Psoas muscle (tissue), 8 donors: ENCODE results near the gene RUFY2. TPM values are rescaled to one million over a fixed set of nuclear protein-coding genes. Genes with fewer than 3 reads are reported as not detected.
A peak's percentile ranks its signal among the peaks of the same experiment; 100 is the strongest.

Source experiments
- ATAC-seq, 4 donors: fragments of 200-7000 bp; cut with Tn5 transposase; one replicate each; pipeline ENCODE4 v1.9.1; 2020; ENCODE audit warnings: moderate library complexity in 3 of 4, mild to moderate bottlenecking in 2 of 4
- DNase-seq, 2 donors: peaks; one replicate each; pipeline ENCODE4 v3.0.0-alpha.2; 2020
- H3K27ac ChIP-seq: fragments of 200-600 bp; one replicate; pipeline ENCODE4 v1.8.0; 2022
- H3K27me3 ChIP-seq, 3 donors: fragments of 200-600 bp in 1 of 3; one replicate each; pipeline versions ENCODE4 v1.6.1 to v1.8.0; 2013 to 2022; ENCODE audit warnings: low read length in 2 of 3, mild to moderate bottlenecking in 2 of 3, moderate library complexity in 1 of 3; ENCODE audit not compliant: insufficient read depth in 3 of 3
- H3K36me3 ChIP-seq, 2 donors: fragments of 200-600 bp in 1 of 2; one replicate each; pipeline versions ENCODE4 v1.6.1 to v1.8.0; 2013 to 2022; ENCODE audit warnings: low read depth in 1 of 2, mild to moderate bottlenecking in 1 of 2, moderate library complexity in 1 of 2; ENCODE audit not compliant: insufficient read depth in 1 of 2
- H3K4me1 ChIP-seq: fragments of 200-600 bp; one replicate; pipeline ENCODE4 v1.8.0; 2022
- H3K4me3 ChIP-seq: fragments of 200-600 bp; one replicate; pipeline ENCODE4 v1.8.0; 2022; ENCODE audit warnings: mild to moderate bottlenecking
- H3K9me3 ChIP-seq: fragments of 200-600 bp; one replicate; pipeline ENCODE4 v1.8.0; 2022
- WGBS, 3 donors: extraction: QIAGEN DNeasy Blood & Tissue Kit; methylation state at CpG; one replicate each; pipeline versions ENCODE4 v1.1.6 to v1.1.7; 2013; 5-methylcytosine and 5-hydroxymethylcytosine counted together
- intact Hi-C, 2 donors: fragments of 100-400 bp; cut with DNase I; formaldehyde crosslinking; loops; one replicate each; pipeline versions ENCODE4 v1.11.0 to v1.14.2; 2022
- polyA plus RNA-seq, 3 donors: library from polyadenylated mRNA; stranded (reverse); fragments of 200-250 nt; gene quantifications; one replicate each; pipeline ENCODE4 v1.2.3, GENCODE V29; 2013
- total RNA-seq, 4 donors: library from RNA; stranded (reverse); fragmentation: NEBNext Ultra II Directional in 2 of 4; extraction: Animal tissue kit (Norgen Biotek cat#: 25700) in 2 of 4; gene quantifications; one replicate each; pipeline versions ENCODE4 v1.2.1 to v1.2.4, GENCODE V29; 2021 to 2023
- TF ChIP-seq, protein P1 (sequence below): fragments of 200-600 bp; IDR thresholded peaks from one replicate; pipeline ENCODE4 v1.8.0; 2022; ENCODE audit warnings: antibody characterized with exemption
- donor health status: healthy with polysubstance abuse.
- donor health status: DM: no; HTN: no; CAD: no; lungs with moderate emphysema.
- donor health status: Bipolar disorder and iron deficiency.
- donor health status: healthy.
- donor health status: DM: yes; HTN: yes; CAD: no.
- donor health status: DM: no; HTN: no; CAD: no.
- donor health status: DM: no; HTN: no; CAD: no.
- donor health status: DM: yes; HTN: yes; CAD: no.

RUFY2 gene
- total and polyA plus RNA-seq, 7 donors = 3.1 to 12.5 (median 10.0) TPM

DNA sequence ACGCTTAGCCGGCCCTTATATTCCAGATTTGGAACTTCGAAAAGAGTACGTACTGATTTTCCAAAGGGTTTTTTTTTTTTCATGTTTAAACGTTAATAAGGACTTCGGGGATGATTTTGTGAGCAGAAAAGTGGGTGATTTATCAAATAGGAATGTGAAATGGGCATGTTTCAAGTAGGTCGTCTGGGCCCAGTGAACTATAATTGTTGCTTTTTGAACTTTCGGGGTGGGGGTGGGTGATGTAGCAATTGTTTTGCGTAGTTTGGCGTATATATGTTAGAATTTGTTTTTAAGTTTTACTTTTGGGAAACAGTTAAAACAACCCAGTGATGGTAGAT, 74.0 kb downstream of the RUFY2 start:
- Histone ChIP-seq H3K4me1 (peaks cover 41% of the 10 kb centered on the region), H3K9me3 (no peaks in the 10 kb centered on the region), H3K27ac (peak overlapping the region; percentile 95), H3K36me3 (peaks cover 0 to under 1% of the 10 kb centered on the region in 2 donors), H3K27me3 (no peaks in the 10 kb centered on the region), H3K4me3 (peak overlapping the region; percentile 93)
- DNase-seq (no peak), ATAC-seq (no peak)
- TF ChIP-seq, protein P1, sequence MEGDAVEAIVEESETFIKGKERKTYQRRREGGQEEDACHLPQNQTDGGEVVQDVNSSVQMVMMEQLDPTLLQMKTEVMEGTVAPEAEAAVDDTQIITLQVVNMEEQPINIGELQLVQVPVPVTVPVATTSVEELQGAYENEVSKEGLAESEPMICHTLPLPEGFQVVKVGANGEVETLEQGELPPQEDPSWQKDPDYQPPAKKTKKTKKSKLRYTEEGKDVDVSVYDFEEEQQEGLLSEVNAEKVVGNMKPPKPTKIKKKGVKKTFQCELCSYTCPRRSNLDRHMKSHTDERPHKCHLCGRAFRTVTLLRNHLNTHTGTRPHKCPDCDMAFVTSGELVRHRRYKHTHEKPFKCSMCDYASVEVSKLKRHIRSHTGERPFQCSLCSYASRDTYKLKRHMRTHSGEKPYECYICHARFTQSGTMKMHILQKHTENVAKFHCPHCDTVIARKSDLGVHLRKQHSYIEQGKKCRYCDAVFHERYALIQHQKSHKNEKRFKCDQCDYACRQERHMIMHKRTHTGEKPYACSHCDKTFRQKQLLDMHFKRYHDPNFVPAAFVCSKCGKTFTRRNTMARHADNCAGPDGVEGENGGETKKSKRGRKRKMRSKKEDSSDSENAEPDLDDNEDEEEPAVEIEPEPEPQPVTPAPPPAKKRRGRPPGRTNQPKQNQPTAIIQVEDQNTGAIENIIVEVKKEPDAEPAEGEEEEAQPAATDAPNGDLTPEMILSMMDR = no peak
- 0 to 2% (median 1%) methylated on average over 10 of the region's 10 CpGs for WGBS, 3 donors
- intact Hi-C loops = loop anchor here (10.0 kb wide), 1 partner anchor 258 kb away; the partner anchor contains the start of gene HERC4 (in 2 of the 2)

DNA sequence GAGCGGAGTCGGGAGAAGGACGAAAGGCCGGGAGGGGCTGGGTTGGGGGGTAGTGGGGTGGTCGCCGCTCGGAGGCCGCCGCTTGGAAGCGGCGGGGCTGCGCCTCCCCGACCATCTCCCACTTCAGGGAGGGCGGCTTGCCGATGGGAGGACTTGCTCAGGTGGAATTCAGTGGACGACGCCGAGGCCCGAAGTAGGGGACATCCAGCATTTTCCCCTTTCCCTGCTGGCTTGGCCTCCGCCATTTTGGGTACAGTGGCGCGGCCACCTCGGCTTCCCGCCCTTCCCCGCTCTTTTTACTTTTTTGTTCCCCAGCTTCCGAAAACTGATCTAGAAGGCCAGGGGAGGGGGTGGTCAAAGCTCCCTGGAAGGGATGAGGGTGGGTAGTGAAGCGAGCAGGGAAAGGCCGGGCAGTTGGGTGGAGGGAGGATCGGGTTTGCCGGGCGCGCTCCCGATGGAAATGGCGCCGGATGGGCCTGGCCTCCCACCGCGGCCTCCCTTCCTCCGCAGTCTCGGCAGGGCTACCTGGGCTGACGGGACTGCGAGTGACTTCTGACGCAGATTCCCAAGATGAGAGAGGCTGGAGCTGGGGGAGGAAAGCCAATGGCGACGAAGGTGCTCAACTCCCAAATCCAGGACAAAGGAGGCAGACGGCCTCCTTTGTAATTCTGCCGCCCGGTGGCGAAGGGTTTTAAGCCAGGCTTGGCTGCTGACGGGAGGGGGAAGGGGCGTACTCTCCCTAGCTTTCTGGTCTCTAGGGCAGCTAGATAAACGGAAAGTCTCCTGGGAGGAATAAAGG, 74.6 kb downstream of the RUFY2 start, which contains the start of gene PBLD:
Gene PBLD, minus strand, starts transcription at position 670 of the 799 bp plus-strand sequence. CDS start 26,084 bp downstream, outside the sequence.
- Histone ChIP-seq H3K27ac (peak within 1 kb of the TSS; percentile 95), H3K27me3 (no peaks in the 10 kb centered on the region), H3K4me3 (peak within 1 kb of the TSS; percentile 93), H3K4me1 (peaks cover 41% of the 10 kb centered on the region), H3K36me3 (no peaks in the 10 kb centered on the region), H3K9me3 (no peaks in the 10 kb centered on the region)
- peak; percentile 40 to 59 (median 43) for ATAC-seq
- intact Hi-C loops = loop anchor here (10.0 kb wide), 1 partner anchor 258 kb away; the partner anchor contains the start of gene HERC4 (in 2 of the 2)
- WGBS, 3 donors = 0% methylated on average over 44 to 51 of the region's 51 CpGs
- TF ChIP-seq, protein P1 = peak; percentile 47
- DNase-seq = peak; percentile 64 to 85

DNA sequence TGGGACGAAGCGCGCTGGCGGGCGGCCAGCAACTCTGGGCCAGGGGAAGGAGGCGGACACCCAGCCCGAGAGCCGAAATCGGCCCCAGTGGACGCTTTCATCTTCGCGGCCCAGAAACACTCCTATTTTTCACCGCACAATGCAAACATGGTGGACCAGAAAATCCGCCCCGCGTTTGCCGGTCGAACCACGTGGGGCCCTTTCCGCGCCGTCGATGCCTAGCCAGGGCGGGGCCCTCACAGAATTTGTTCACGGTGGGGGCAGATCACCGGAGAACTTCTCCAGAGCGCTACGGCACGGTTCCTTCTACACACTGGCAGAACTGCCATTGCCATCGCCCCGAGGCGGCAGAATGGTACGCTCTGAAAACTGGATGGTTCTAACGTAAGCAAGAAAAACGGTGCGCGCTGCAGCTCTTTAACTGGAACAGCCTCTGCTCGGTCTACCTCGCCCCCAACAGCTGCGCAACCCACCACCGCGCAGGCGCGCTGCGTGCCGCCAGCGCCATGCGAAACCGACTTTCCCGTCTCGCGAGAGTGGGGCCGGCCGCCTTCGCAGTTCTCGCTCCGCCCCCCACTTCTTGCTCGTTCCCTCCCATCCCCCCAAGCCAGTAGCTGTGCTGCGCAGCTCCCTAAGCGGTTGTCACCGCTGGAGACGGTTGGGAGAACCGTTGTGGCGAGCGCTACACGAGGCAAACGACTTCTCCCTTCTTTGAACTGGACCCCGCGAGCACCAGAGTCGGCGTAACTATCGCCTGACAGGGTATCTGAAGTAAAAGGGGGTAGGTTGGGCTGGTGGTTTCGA, 75.4 kb downstream of the RUFY2 start, which contains the start of gene HNRNPH3:
Gene HNRNPH3, plus strand, starts transcription at position 610 of the 804 bp plus-strand sequence. CDS start 5,158 bp downstream, outside the sequence.
- ATAC-seq = peak; percentile 90 to 94 (median 92)
- TF ChIP-seq, protein P1 = no peak
- peak within 1 kb of the TSS; percentile 95 for H3K27ac ChIP-seq
- H3K36me3 ChIP-seq = no peaks in the 10 kb centered on the region
- H3K27me3 ChIP-seq = no peaks in the 10 kb centered on the region
- intact Hi-C loops = loop anchor here (10.0 kb wide), 1 partner anchor 257 kb away; the partner anchor contains the start of gene HERC4 (in 2 of the 2)
- DNase-seq = peak; percentile 98 to 99
- H3K9me3 ChIP-seq = no peaks in the 10 kb centered on the region
- peak within 1 kb of the TSS; percentile 93 for H3K4me3 ChIP-seq
- 0 to 1% (median 0%) methylated on average over 68 to 73 of the region's 73 CpGs for WGBS, 3 donors
- H3K4me1 ChIP-seq = peaks cover 33% of the 10 kb centered on the region

DNA sequence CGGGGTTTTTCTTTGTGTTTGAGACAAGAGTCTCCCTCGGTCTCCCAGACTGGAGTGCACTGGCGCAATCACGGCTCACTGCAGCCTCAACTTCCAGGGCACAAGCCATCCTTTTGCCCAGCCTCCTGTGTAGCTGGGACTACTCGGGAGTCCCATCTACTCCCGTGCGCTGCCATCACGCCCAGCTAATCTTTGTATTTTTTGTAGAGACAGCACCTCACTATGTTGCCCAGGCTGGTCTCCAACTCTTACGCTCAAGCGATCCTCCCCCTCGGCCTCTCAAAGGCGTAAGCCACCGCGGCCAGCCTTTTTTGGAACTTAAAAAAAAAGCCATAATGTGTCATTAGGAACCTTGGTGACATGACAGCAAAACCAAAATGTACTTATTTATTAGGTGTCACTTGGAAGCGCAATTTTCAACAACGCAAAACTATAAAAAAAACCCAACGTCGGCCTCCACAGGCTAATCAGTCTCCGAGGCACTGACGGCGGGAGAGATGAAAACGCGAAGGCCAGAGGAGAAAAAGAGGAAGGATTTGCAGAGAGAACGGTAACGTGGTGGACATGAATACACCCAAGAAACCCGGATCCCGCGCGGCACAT, 76.1 kb downstream of the RUFY2 start:
- no peaks in the 10 kb centered on the region for H3K9me3 ChIP-seq
- peak overlapping the region; percentile 95 for H3K27ac ChIP-seq
- TF ChIP-seq, protein P1 = no peak
- DNase-seq (peak; percentile 36 to 60), ATAC-seq (peak in 1 of 4 donors; percentile 8)
- peaks cover 26% of the 10 kb centered on the region for H3K4me1 ChIP-seq
- H3K4me3 ChIP-seq = peak overlapping the region; percentile 93
- H3K36me3 ChIP-seq = no peaks in the 10 kb centered on the region
- intact Hi-C loops = loop anchor here (10.0 kb wide), 1 partner anchor 256 kb away; the partner anchor contains the start of gene HERC4 (in 2 of the 2)
- H3K27me3 ChIP-seq = no peaks in the 10 kb centered on the region
- 20 to 33% (median 27%) methylated on average over 29 of the region's 29 CpGs for WGBS, 3 donors
